Activated naive CD8-positive, alpha-beta T cell treated with anti-CD3 and anti-CD28 coated beads, Interleukin-2, amount 50 U/mL, for 24 hours (primary cell): ENCODE data around the gene CALR.
"Not testable (repeated sequence)": the region's sequence is repeated elsewhere in the genome, so short reads cannot be mapped to it uniquely, and the experiment has no call there.

Experiments used
- ATAC-seq: fragments of 150-1000 bp; cut with Tn5 transposase; one replicate; pipeline ENCODE4 v1.10.0; 2021
- DNase-seq: peaks from one replicate; pipeline ENCODE4 v3.0.0; 2021
- H3K27ac Mint-ChIP-seq: one replicate; pipeline ENCODE4 v1.8.0; 2021; ENCODE audit warnings: mild to moderate bottlenecking, mixed read lengths
- H3K27me3 Mint-ChIP-seq: one replicate; pipeline ENCODE4 v1.8.0; 2021; ENCODE audit warnings: mixed read lengths
- H3K36me3 Mint-ChIP-seq: one replicate; pipeline ENCODE4 v1.8.0; 2021; ENCODE audit warnings: low read depth, mixed read lengths
- H3K4me1 Mint-ChIP-seq: one replicate; pipeline ENCODE4 v1.8.0; 2021; ENCODE audit warnings: mixed read lengths
- H3K4me3 Mint-ChIP-seq: one replicate; pipeline ENCODE4 v1.8.0; 2021; ENCODE audit warnings: mild to moderate bottlenecking, moderate library complexity, mixed read lengths
- H3K9me3 Mint-ChIP-seq: one replicate; pipeline ENCODE4 v1.8.0; 2021; ENCODE audit warnings: mixed read lengths

The CALR gene

DNA sequence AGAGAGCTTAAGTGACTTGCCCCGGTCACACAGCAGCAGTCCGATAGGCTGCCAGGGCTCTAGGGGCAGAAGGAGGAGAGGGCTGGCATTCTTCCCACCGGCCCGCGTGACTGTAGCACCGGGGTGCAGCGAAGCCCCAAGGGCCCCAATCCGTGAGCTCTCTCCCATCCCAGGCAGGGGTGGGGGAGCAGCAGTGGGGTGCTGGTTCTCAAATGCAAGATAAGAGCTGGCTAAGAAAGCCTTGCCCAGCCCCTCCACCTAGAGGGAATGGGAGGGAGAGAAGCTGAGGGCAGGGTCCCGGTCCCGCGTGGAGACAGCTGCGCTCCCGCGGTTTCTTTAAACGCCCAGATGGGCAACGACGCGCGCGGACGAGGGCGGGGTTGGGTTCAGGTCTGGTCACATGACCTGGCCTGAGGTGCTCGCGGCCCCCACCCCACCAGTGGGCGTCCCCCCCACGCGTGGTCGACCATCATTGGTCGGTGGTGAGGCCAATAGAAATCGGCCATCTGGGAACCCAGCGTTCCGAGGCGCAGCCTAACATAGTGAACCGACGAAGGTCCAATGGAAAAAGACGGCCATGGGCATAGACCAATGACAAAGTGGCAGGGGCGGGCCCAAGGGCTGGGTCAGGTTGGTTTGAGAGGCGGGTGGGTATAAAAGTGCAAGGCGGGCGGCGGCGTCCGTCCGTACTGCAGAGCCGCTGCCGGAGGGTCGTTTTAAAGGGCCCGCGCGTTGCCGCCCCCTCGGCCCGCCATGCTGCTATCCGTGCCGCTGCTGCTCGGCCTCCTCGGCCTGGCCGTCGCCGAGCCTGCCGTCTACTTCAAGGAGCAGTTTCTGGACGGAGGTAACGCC is at the start of gene CALR:
CALR (plus strand) TSS at position 683 of the 852 bp plus-strand sequence; CDS start at position 754, 71 bp downstream.
- H3K27ac Mint-ChIP-seq = peak within 1 kb of the TSS; percentile 94
- no peaks in the 10 kb centered on the region for H3K27me3 Mint-ChIP-seq
- peaks cover 50% of the 10 kb centered on the region for H3K36me3 Mint-ChIP-seq
- peak within 1 kb of the TSS; percentile 97 for H3K4me3 Mint-ChIP-seq
- peak; percentile 99 for DNase-seq
- H3K4me1 Mint-ChIP-seq = peaks cover 66% of the 10 kb centered on the region
- H3K9me3 Mint-ChIP-seq = no peaks in the 10 kb centered on the region
- ATAC-seq = peak; percentile 92

DNA sequence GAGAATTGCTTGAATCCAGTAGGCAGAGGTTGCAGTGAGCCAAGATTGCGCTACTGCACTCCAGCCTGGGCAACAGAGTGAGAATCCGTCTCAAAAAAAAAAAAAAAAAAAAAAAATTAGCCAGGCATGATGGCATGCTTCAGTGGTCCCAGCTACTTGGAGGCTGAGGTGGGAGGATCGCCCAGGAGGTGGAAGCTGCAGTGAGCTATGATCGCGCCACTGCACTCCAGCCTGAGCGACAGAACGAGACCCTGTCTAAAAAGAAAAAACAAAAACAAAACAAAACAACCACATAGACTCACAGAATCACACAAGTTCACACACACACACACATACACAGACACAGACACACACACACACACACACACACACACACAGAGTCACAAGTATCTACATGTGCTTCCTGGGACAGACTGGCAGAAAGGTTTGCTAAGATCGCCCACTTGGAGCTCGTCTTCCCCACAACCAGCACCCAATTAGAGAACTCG is 48.1 kb upstream of the CALR start:
- not testable (repeated sequence) for H3K36me3 Mint-ChIP-seq, H3K27me3 Mint-ChIP-seq, ATAC-seq, DNase-seq, H3K9me3 Mint-ChIP-seq
- H3K4me1 Mint-ChIP-seq = peaks cover 27% of the 10 kb centered on the region
- peak overlapping the region; percentile 99 for H3K4me3 Mint-ChIP-seq
- peak overlapping the region; percentile 91 for H3K27ac Mint-ChIP-seq

DNA sequence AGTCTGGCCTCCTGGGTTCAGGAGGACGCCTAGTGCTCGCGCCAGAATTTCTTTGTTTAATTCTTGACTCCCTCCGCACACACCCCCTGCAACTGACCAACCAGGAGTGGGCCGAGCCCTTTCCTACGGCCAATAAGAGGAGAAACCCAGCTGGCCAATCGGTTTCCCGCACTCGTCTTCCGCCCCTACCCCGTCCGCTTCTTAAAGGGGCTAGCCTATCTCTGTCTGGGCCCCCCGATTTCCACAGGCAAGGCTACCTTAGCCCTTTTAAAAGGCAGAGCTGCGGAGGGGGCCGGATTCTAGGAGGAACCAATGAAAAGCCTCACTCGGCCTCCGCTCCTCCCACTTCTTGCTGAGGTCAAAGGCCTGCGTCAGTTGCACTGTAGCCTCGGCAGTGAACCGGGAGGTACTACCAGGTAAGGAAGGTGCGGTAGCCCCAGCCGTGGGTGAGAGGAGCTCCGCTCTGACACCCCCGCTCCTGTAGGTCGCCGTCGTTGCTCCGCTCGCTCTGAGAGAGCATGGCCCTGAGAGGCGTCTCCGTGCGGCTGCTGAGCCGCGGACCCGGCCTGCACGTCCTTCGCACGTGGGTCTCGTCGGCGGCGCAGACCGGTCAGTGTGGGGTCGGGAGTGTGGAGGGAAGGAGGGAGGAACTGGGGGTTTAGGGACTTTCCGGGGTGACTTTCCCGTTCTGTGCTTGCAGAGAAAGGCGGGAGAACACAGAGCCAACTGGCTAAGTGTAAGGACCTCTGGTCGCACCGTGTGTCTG is 47.4 kb upstream of the CALR start, which contains the start of gene GCDH:
GCDH (plus strand) TSS at position 374 of the 766 bp plus-strand sequence; CDS start at position 519, 145 bp downstream.
- Mint-ChIP-seq H3K4me3 (peak within 1 kb of the TSS; percentile 99), H3K4me1 (peaks cover 27% of the 10 kb centered on the region), H3K36me3 (peaks cover 8% of the 10 kb centered on the region), H3K27me3 (no peaks in the 10 kb centered on the region), H3K9me3 (no peaks in the 10 kb centered on the region), H3K27ac (peak within 1 kb of the TSS; percentile 91)
- DNase-seq = peak; percentile 93
- peak; percentile 98 for ATAC-seq

DNA sequence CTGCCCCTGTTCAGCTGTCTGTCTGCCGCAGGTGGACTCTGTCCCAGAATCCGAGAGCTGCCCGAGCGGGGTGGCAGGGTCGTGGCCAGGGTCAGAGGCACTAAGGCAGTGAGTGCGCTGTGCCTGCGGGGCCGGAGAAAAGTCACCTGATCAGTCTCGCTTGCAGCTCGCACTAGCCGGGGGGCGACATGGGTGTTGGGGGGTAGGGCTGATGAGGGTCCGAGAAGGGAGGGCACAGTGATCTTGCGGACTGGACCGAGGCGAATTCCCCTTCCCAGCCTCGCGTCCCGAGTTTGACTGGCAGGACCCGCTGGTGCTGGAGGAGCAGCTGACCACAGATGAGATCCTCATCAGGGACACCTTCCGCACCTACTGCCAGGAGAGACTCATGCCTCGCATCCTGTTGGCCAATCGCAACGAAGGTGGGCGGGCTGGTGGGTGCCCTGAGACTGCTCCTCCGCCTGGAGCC is 46.8 kb upstream of the CALR start:
- DNase-seq = no peak
- peaks cover 8% of the 10 kb centered on the region for H3K36me3 Mint-ChIP-seq
- peak overlapping the region; percentile 91 for H3K27ac Mint-ChIP-seq
- H3K4me3 Mint-ChIP-seq = peak overlapping the region; percentile 99
- H3K27me3 Mint-ChIP-seq = no peaks in the 10 kb centered on the region
- ATAC-seq = no peak
- H3K4me1 Mint-ChIP-seq = peaks cover 23% of the 10 kb centered on the region
- no peaks in the 10 kb centered on the region for H3K9me3 Mint-ChIP-seq

DNA sequence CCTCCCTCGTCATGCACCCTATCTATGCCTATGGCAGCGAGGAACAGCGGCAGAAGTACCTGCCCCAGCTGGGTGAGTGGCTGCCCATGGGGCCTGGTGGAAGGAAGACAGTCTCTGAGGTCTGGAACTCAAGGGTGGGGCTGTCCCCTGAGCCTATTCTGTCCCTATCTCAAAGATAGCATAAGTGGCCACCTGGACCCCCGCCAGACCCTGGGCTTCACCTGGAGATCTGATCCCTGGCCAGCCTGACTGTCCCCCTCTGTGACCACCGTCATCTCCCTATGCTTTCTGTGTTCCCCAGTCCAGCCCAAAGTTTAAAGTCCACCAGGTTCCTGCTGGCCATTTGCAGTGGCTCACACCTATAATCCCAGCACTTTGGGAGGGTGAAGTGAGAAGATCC is 44.8 kb upstream of the CALR start:
- ATAC-seq (no peak), DNase-seq (no peak)
- H3K36me3 Mint-ChIP-seq = peaks cover 8% of the 10 kb centered on the region
- peaks cover 21% of the 10 kb centered on the region for H3K4me1 Mint-ChIP-seq
- H3K4me3 Mint-ChIP-seq = no peak overlapping the region
- no peaks in the 10 kb centered on the region for H3K27me3 Mint-ChIP-seq
- H3K9me3 Mint-ChIP-seq = no peaks in the 10 kb centered on the region
- no peak overlapping the region for H3K27ac Mint-ChIP-seq

DNA sequence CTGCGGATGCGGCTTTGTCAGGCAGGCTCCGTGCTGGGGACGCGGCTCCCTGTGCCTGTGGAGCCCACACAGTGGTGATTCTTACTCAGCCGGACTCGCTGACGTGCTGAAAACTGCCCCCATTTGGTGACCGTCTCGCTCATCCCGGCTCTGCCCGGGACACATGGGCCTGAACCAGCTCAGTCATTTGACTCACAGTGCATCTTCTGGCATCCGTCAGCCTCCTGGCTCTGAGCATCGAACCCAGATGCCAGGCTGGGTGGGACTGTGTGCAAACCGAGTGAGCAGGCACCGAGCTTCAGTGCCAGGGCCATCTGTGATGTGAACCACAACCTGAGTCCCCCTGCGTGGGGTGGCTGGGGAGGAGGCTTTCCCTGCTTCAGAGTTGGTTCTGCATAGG is 41.9 kb upstream of the CALR start:
- Mint-ChIP-seq H3K9me3 (no peaks in the 10 kb centered on the region), H3K4me1 (peaks cover 23% of the 10 kb centered on the region), H3K27me3 (no peaks in the 10 kb centered on the region), H3K36me3 (peaks cover 12% of the 10 kb centered on the region), H3K27ac (no peak overlapping the region), H3K4me3 (no peak overlapping the region)
- ATAC-seq (no peak), DNase-seq (no peak)

DNA sequence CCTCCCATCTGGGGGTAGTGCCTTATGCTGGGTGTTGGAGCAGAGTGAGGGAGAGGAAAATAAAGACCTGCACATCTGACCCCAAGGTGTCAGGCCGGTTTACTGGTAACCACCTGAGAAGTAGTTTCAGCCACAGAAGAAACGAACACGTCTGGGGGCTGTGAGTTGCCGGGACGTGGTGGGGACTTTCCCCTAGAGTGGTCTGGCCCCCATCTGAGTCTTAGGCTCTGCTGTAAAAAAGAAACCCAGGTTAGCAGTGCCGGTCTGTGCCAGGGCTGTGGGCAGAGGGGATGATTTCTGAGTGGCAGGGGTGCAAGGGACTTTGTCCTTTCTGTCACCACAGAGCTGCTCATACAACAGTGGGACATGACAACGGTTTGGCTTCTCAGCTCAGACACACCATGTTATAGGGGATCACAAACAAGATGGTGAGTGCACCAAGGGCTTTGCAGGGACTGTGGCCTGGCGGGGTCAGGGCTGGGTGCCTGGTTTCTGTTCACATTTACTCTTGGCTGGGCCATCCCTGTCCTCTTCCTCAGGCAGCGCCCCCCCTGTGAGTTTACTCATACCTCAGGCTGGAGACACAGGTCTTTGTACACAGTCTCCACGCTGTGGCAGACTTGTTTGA is 38.4 kb upstream of the CALR start:
- Mint-ChIP-seq H3K36me3 (peaks cover 6% of the 10 kb centered on the region), H3K27ac (peak overlapping the region; percentile 77), H3K9me3 (no peaks in the 10 kb centered on the region), H3K27me3 (no peaks in the 10 kb centered on the region), H3K4me1 (peaks cover 14% of the 10 kb centered on the region), H3K4me3 (no peak overlapping the region)
- DNase-seq (peak; percentile 43), ATAC-seq (peak; percentile 92)

DNA sequence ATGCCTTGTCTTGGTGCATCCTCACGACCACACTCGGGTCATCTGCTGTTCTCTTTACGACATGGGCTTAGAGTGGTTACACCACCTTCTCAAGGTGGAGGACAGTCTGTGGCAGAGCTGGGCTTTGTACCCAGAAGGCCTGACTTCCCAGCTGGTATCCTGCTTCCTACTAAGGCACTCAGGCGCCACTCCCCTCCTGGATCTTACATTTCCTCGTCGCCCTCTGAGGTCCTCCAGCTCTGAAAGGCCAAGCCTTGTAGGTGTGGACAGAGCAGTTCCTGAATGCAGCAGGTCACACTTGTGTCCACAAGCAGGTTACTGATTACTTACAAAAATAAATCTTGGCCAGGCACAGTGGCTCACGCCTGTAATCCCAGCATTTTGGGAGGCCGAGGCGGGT is 31.2 kb upstream of the CALR start:
- ATAC-seq = no peak
- Mint-ChIP-seq H3K36me3 (no peaks in the 10 kb centered on the region), H3K27me3 (no peaks in the 10 kb centered on the region), H3K27ac (no peak overlapping the region), H3K4me1 (peaks cover under 1% of the 10 kb centered on the region), H3K9me3 (no peaks in the 10 kb centered on the region), H3K4me3 (no peak overlapping the region)
- no peak for DNase-seq

DNA sequence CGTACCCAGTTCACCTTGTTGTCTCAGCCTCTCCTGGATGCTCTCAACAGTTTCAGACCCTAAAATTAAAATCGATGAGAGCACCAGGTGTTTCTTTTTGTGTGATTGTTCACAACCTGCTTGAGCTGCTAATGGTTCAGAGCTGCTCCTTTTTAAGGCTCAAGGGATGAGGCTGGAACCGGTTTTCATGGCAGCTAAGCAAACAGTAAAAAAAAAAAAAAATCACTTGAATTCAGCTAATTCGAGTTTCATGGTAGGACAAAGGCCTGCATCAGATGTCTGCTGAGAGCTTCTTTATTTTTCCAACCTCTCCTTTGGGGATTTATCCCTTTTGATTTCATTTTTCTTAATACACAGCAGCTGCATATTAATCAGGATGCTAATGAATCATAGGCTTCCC is 25.8 kb upstream of the CALR start:
- Mint-ChIP-seq H3K27me3 (no peaks in the 10 kb centered on the region), H3K9me3 (no peaks in the 10 kb centered on the region), H3K4me3 (no peak overlapping the region), H3K36me3 (no peaks in the 10 kb centered on the region), H3K4me1 (peaks cover 21% of the 10 kb centered on the region), H3K27ac (no peak overlapping the region)
- DNase-seq (no peak), ATAC-seq (no peak)

DNA sequence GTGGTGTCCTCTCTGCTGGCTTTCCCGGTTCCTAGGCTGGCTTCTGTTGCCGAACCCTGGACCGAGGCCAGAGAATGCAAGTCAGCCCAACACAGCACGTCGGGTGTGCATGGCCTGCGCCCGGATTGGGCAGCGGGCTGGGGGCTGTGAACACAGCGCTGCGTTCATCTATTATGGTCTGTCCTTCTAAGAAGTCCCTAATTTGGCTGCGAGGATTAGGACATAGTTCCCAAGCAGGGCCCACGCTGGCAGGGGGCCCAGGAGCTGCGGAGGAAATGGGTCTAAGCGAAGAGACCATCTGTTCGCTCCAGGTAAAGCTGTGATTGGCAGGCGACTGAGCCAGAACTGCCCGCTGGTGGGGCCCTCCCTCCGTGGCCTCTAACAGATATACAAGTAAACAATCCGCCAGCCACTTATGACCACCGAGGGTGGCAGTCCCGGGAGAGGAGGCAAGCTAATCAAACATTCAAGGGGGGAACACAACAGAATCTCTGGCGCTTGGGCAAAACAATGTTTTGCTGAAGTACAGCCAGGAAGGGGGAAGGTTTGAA is 25.3 kb upstream of the CALR start:
- Mint-ChIP-seq H3K36me3 (no peaks in the 10 kb centered on the region), H3K4me3 (no peak overlapping the region), H3K27ac (no peak overlapping the region), H3K9me3 (no peaks in the 10 kb centered on the region), H3K27me3 (no peaks in the 10 kb centered on the region), H3K4me1 (peaks cover 21% of the 10 kb centered on the region)
- ATAC-seq = no peak
- DNase-seq = no peak

DNA sequence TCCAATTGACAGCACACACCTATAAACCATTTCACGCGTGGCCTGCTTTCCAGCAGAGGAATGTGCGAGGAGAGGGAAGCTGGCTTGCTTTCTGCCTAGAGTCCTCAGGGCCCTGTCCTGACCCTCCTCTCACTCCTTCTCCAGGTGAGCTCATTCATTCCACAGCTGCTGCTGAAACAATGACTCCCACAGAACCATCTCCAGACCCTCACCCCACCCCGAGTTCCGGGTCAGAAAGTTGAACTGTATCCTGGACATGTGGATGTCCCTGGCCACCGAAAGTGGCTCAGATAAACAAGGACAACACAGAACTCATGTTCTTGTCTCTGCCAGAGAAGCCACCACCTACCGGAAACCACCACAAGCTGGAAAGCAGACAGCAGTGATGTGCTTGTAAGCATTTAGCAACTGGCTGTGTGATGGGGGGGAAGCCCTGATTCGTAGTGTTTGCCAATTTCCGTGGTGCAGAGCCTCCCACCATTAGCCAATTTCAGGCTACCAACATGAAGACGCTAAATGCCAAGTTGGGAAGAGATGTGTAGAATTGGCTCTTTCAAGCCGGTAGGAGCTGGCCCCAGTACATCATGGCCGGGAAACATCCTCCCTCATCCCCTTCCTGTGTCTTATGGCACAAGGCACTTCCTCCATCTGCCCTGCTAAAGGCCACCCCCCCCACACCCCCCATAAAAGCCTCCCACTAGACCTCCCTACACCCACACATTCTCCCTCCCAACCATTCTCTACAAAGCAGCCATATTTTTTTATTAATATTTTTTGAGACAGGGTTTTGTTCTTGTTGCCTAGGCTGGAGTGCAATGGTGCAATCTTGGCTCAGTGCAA is 24.3 kb upstream of the CALR start:
- Mint-ChIP-seq H3K4me3 (peak overlapping the region; percentile 29), H3K27me3 (peaks cover under 1% of the 10 kb centered on the region), H3K27ac (peak overlapping the region; percentile 83), H3K36me3 (peaks cover under 1% of the 10 kb centered on the region), H3K9me3 (no peaks in the 10 kb centered on the region), H3K4me1 (peaks cover 29% of the 10 kb centered on the region)
- peak; percentile 63 for ATAC-seq
- peak; percentile 48 for DNase-seq

DNA sequence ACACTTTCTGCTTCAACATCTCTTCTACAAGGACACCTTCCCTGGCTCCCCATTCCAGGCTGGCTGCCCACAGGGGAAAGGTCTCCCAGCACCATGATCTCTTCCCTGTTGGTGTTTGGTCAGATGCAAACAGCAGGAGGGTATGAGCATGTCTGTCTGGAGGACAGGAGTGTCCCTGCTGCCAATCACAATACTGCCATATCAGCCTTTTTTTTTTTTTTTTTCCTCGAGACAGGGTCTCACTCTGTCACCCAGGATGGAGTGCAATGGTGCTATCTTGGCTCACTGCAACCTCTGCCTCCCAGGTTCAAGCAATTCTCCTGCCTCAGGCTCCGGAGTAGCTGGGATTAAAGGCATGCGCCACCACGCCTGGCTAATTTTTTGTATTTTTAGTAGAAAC is 22.5 kb upstream of the CALR start:
- DNase-seq, ATAC-seq, H3K9me3 Mint-ChIP-seq, H3K36me3 Mint-ChIP-seq, H3K27ac Mint-ChIP-seq, H3K27me3 Mint-ChIP-seq, H3K4me3 Mint-ChIP-seq: not testable (repeated sequence)
- H3K4me1 Mint-ChIP-seq = peaks cover 36% of the 10 kb centered on the region

DNA sequence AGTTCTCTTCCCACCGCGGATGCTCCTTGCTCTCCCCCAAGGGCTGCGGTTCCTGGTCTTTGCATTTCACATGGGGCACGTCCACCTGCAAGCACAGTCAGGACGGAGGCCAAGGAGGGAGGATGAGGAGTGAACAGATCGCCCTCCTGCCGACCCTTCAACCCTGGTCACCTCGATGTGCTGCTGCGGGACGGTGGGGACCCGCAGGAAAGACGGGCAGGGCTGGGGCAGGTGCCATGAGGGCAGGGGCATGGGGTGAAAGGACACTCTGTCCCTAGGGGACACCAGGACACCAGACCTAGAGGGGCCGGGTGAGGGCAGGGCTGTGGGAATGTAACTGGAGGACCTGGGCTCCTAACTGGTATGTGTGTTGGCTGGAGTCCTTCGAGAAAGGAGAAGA is 20.2 kb upstream of the CALR start:
- Mint-ChIP-seq H3K4me1 (peaks cover 33% of the 10 kb centered on the region), H3K4me3 (peak overlapping the region; percentile 63), H3K27me3 (peaks cover 2% of the 10 kb centered on the region), H3K36me3 (peaks cover 11% of the 10 kb centered on the region), H3K9me3 (no peaks in the 10 kb centered on the region), H3K27ac (peak overlapping the region; percentile 91)
- DNase-seq (no peak), ATAC-seq (no peak)
